Ovary (tissue), 9 donors: ENCODE measurements around the gene GET4. TPM values are rescaled to one million over a fixed set of nuclear protein-coding genes. Genes with fewer than 3 reads are reported as not detected.

Experiments
- DNase-seq, 5 donors: peaks; one replicate each; pipeline ENCODE4 v3.0.0-alpha.2; 2019 to 2020
- H3K27ac ChIP-seq, 2 donors: fragments of 200-600 bp; one replicate each; pipeline versions ENCODE4 v1.5.1 to v1.8.0; 2019 to 2022
- H3K27me3 ChIP-seq: fragments of 200-600 bp; one replicate; pipeline ENCODE4 v1.8.0; 2022
- H3K36me3 ChIP-seq: fragments of 200-600 bp; sonication (generic); one replicate; pipeline ENCODE4 v1.5.1; 2019
- H3K4me1 ChIP-seq: one replicate; pipeline ENCODE4 v1.8.1; 2013; ENCODE audit warnings: mild to moderate bottlenecking, moderate library complexity; ENCODE audit not compliant: insufficient read depth
- H3K4me3 ChIP-seq: fragments of 200-600 bp; sonication (generic); one replicate; pipeline ENCODE4 v1.5.1; 2017
- H3K9me3 ChIP-seq, 2 donors: fragments of 200-600 bp in 1 of 2; sonication (generic) in 1 of 2; one replicate each; pipeline versions ENCODE4 v1.5.1 to v1.8.1; 2013 to 2019; ENCODE audit warnings: mild to moderate bottlenecking in 1 of 2, moderate library complexity in 1 of 2
- EP300 ChIP-seq: sonication (generic); formaldehyde crosslinking; IDR thresholded peaks from one replicate; pipeline ENCODE4 v1.6.1; 2017; ENCODE audit warnings: antibody characterized with exemption
- POLR2A ChIP-seq: fragments of 450-650 bp; IDR thresholded peaks from one replicate; pipeline ENCODE4 v1.6.1; 2017; ENCODE audit warnings: antibody characterized with exemption, mild to moderate bottlenecking, moderate library complexity
- WGBS, 3 donors: extraction: QIAGEN DNeasy Blood & Tissue Kit in 1 of 3; methylation state at CpG; one replicate each; pipeline versions ENCODE4 v1.1.5 to v1.1.7; 2013 to 2017; 5-methylcytosine and 5-hydroxymethylcytosine counted together
- intact Hi-C, 4 donors: fragments of 100-400 bp; cut with DNase I; formaldehyde crosslinking; loops; one replicate each; pipeline versions ENCODE4 v1.11.0 to v1.15.1; 2022 to 2023
- polyA plus RNA-seq, 2 donors: library from polyadenylated mRNA; stranded (reverse); fragments of 200-250 nt in 1 of 2; fragments of 350-450 nt in 1 of 2; fragmentation: Illumina TruSeq in 1 of 2; extraction: RNeasy Lipid Tissue Mini Kit (QIAGEN cat#74804) in 1 of 2; gene quantifications; one replicate each; pipeline ENCODE4 v1.2.3, GENCODE V29; 2013 to 2014
- total RNA-seq, 7 donors: library from RNA; depleted of rRNA in 2 of 7; stranded (reverse); fragments of >200 nt in 2 of 7; fragmentation: NEBNext Ultra II Directional in 3 of 7; extraction: Animal tissue kit (Norgen Biotek cat#: 25700) in 3 of 7; gene quantifications; one replicate each; pipeline versions ENCODE4 v1.1.0 to v1.2.4, GENCODE V29; 2016 to 2023
- TF ChIP-seq, protein P1 (sequence below), 3 donors: fragments of 450-650 bp in 2 of 3; fragments of 200-600 bp in 1 of 3; IDR thresholded peaks; one replicate each; pipeline versions ENCODE4 v1.5.1 to v1.8.0; 2016 to 2022; ENCODE audit warnings: antibody characterized with exemption in 3 of 3, mild to moderate bottlenecking in 1 of 3
- donor health status: DM: no; HTN: no; CAD: no; lungs with moderate emphysema.
- donor health status: DM: no; HTN: no; CAD: no.
- donor health status: Bipolar disorder and iron deficiency.
- donor health status: DM: yes; HTN: yes; CAD: no.
- donor health status: DM: no; HTN: no; CAD: no.
- donor health status: DM: yes; HTN: yes; CAD: no.

GET4 gene
- total and polyA plus RNA-seq, 9 donors, result 7.2 to 37.6 (median 30.4) TPM

GRCh38 chr7:901041-901387 lies 24.7 kb downstream of the GET4 start:
- H3K36me3 ChIP-seq, result no peaks in the 10 kb centered on the region

GRCh38 chr7:901388-902154 lies 25.2 kb downstream of the GET4 start:
- no peaks in the 10 kb centered on the region for H3K27me3 ChIP-seq
- no peaks in the 10 kb centered on the region for H3K36me3 ChIP-seq
- H3K4me1 ChIP-seq, result peaks cover 6% of the 10 kb centered on the region
- H3K4me3 ChIP-seq, result no peak overlapping the region
- 10 to 12% (median 11%) methylated on average over 15 to 24 of the region's 24 CpGs for WGBS, 3 donors
- peak; percentile 68 to 87 (median 84) for DNase-seq
- H3K27ac ChIP-seq, result peak overlapping the region in 1 of 2 donors; percentile 16
- TF ChIP-seq POLR2A, result no peak
- TF ChIP-seq, protein P1, sequence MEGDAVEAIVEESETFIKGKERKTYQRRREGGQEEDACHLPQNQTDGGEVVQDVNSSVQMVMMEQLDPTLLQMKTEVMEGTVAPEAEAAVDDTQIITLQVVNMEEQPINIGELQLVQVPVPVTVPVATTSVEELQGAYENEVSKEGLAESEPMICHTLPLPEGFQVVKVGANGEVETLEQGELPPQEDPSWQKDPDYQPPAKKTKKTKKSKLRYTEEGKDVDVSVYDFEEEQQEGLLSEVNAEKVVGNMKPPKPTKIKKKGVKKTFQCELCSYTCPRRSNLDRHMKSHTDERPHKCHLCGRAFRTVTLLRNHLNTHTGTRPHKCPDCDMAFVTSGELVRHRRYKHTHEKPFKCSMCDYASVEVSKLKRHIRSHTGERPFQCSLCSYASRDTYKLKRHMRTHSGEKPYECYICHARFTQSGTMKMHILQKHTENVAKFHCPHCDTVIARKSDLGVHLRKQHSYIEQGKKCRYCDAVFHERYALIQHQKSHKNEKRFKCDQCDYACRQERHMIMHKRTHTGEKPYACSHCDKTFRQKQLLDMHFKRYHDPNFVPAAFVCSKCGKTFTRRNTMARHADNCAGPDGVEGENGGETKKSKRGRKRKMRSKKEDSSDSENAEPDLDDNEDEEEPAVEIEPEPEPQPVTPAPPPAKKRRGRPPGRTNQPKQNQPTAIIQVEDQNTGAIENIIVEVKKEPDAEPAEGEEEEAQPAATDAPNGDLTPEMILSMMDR (IDR thresholded peaks at IDR 0.05), result no peak
- TF ChIP-seq EP300, result no peak
- H3K9me3 ChIP-seq, result no peaks in the 10 kb centered on the region
- intact Hi-C loops, result loop anchor here in 1 of 4 donors (10.0 kb wide), 1 partner anchor 283 kb away; no protein-coding TSS in a partner anchor

More at GRCh38 chr7:901041-901387, 24.7 kb downstream of the GET4 start:
- H3K27me3 ChIP-seq, result no peaks in the 10 kb centered on the region
- no peaks in the 10 kb centered on the region for H3K9me3 ChIP-seq
- intact Hi-C loops, result loop anchor here in 1 of 4 donors (10.0 kb wide), 1 partner anchor 284 kb away; no protein-coding TSS in a partner anchor
- TF ChIP-seq POLR2A (no peak), EP300 (no peak)
- TF ChIP-seq, protein P1 (IDR thresholded peaks at IDR 0.05), result no peak
- H3K4me1 ChIP-seq, result peaks cover 6% of the 10 kb centered on the region
- 43 to 66% (median 65%) methylated on average over 8 of the region's 8 CpGs for WGBS, 3 donors
- H3K4me3 ChIP-seq, result no peak overlapping the region
- DNase-seq, result no peak
- peak overlapping the region in 1 of 2 donors; percentile 16 for H3K27ac ChIP-seq

- DNase-seq, result no peak
- Histone ChIP-seq H3K4me3 (no peak overlapping the region), H3K27ac (no peak overlapping the region), H3K9me3 (no peaks in the 10 kb centered on the region), H3K4me1 (peaks cover 11% of the 10 kb centered on the region), H3K36me3 (no peaks in the 10 kb centered on the region), H3K27me3 (no peaks in the 10 kb centered on the region)
- intact Hi-C loops, result loop anchor here in 1 of 4 donors (10.0 kb wide), 1 partner anchor 282 kb away; no protein-coding TSS in a partner anchor
- TF ChIP-seq, protein P1 (IDR thresholded peaks at IDR 0.05), result no peak
- TF ChIP-seq EP300 (no peak), POLR2A (no peak)
- WGBS, 3 donors, result 59 to 83% (median 75%) methylated on average over 22 of the region's 22 CpGs
These were observed 26.6 kb downstream of the GET4 start for GRCh38 chr7:902996-903395.

GRCh38 chr7:903921-904755 lies 27.8 kb downstream of the GET4 start:
- no peak overlapping the region for H3K4me3 ChIP-seq
- intact Hi-C loops, result loop anchor here in 1 of 4 donors (10.0 kb wide), 1 partner anchor 281 kb away; no protein-coding TSS in a partner anchor

More at GRCh38 chr7:903921-904755, 27.8 kb downstream of the GET4 start:
- H3K27me3 ChIP-seq, result no peaks in the 10 kb centered on the region
- 78 to 86% (median 79%) methylated on average over 33 to 37 of the region's 37 CpGs for WGBS, 3 donors
- H3K4me1 ChIP-seq, result peaks cover 11% of the 10 kb centered on the region
- no peaks in the 10 kb centered on the region for H3K9me3 ChIP-seq
- no peak for DNase-seq
- no peaks in the 10 kb centered on the region for H3K36me3 ChIP-seq
- TF ChIP-seq, protein P1 (IDR thresholded peaks at IDR 0.05), result no peak
- TF ChIP-seq EP300 (no peak), POLR2A (no peak)
- H3K27ac ChIP-seq, result no peak overlapping the region
